ENCODE measurements around the gene DDX3X. TPM values are rescaled to one million over a fixed set of nuclear protein-coding genes. Genes with fewer than 3 reads are reported as not detected.

DDX3X gene
- polyA plus RNA-seq, 1 donor (not counting 4 experiments of a cell fraction or from before 2014, with no cell fraction given): 127 TPM

DNA sequence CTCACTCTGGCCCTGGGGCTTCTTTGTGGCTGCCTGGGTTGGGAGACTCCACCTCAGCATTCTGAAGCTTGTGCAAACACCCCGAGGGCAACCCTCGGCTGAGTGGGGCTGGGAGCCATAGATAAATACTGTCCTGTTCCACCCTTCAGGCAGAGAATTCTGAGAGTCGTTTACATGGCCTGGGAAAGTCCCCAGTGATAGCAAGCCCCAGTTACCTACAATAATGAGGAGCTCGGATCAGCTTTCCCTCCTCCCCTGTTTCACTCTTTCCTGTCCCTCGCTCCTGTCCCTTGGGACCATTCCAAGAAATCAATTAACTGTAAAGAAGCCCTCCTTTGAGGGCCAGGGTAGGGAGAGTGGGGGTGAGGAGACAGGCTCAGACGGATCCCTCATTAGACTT, 31.6 kb upstream of the DDX3X start:
- Histone ChIP-seq H3K9me1 (ENCODE audit: control insufficient read depth, extremely low read depth, insufficient read depth, low read length) (no peaks in the 10 kb centered on the region), H3K4me1 (ENCODE audit: control insufficient read depth, extremely low read depth, insufficient read depth, low read length) (peaks cover 15% of the 10 kb centered on the region), H3K27ac (ENCODE audit: control insufficient read depth, insufficient read depth, low read length) (peak overlapping the region; percentile 42), H3K27me3 (ENCODE audit: control insufficient read depth, extremely low read depth, insufficient read depth, low read length) (no peaks in the 10 kb centered on the region), H3K9ac (ENCODE audit: control insufficient read depth, extremely low read depth, insufficient read depth, low read length) (no peak overlapping the region), H3K36me3 (ENCODE audit: control insufficient read depth in 2 of 2, extremely low read depth in 1 of 2, insufficient read depth in 2 of 2, low read length in 2 of 2) (no peaks in the 10 kb centered on the region), H2AFZ (ENCODE audit: control insufficient read depth, low read length) (no peak overlapping the region), H3K79me2 (ENCODE audit: control insufficient read depth, insufficient read depth, low read length) (no peaks in the 10 kb centered on the region), H3K4me3 (ENCODE audit: control insufficient read depth in 2 of 3, extremely low read depth in 1 of 3, insufficient read depth in 2 of 3, low read depth in 1 of 3, low read length in 3 of 3) (no peak overlapping the region), H3K9me3 (ENCODE audit: control insufficient read depth, low read depth, low read length) (no peaks in the 10 kb centered on the region), H3K4me2 (ENCODE audit: control insufficient read depth, extremely low read depth, insufficient read depth, low read depth, low read length) (peak overlapping the region; percentile 20), H4K20me1 (ENCODE audit: control insufficient read depth, extremely low read depth, insufficient read depth, low read length) (no peaks in the 10 kb centered on the region)
- FAIRE-seq (no peak), DNase-seq (ENCODE audit: low read depth, low spot score) (peak; percentile 13)
- dilution Hi-C loops (cut with MboI; ENCODE audit: extremely low pct_ligation_motif_present, low sequenced_read_pairs): no loop called here
- TF ChIP-seq, protein P1, sequence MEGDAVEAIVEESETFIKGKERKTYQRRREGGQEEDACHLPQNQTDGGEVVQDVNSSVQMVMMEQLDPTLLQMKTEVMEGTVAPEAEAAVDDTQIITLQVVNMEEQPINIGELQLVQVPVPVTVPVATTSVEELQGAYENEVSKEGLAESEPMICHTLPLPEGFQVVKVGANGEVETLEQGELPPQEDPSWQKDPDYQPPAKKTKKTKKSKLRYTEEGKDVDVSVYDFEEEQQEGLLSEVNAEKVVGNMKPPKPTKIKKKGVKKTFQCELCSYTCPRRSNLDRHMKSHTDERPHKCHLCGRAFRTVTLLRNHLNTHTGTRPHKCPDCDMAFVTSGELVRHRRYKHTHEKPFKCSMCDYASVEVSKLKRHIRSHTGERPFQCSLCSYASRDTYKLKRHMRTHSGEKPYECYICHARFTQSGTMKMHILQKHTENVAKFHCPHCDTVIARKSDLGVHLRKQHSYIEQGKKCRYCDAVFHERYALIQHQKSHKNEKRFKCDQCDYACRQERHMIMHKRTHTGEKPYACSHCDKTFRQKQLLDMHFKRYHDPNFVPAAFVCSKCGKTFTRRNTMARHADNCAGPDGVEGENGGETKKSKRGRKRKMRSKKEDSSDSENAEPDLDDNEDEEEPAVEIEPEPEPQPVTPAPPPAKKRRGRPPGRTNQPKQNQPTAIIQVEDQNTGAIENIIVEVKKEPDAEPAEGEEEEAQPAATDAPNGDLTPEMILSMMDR (optimal IDR thresholded peaks at IDR 0.05 in 1 of 3, IDR thresholded peaks at IDR 0.05 in 1 of 3, conservative IDR thresholded peaks at IDR 0.05 in 1 of 3; ENCODE audit: extremely low read depth in 1 of 3, insufficient read depth in 2 of 3, low read length in 3 of 3): no peak

- H3K27ac ChIP-seq (ENCODE audit: control insufficient read depth, insufficient read depth, low read length): peak overlapping the region; percentile 42
These were observed 30.9 kb upstream of the DDX3X start for GRCh38 chrX:41303013-41303412.

DNA sequence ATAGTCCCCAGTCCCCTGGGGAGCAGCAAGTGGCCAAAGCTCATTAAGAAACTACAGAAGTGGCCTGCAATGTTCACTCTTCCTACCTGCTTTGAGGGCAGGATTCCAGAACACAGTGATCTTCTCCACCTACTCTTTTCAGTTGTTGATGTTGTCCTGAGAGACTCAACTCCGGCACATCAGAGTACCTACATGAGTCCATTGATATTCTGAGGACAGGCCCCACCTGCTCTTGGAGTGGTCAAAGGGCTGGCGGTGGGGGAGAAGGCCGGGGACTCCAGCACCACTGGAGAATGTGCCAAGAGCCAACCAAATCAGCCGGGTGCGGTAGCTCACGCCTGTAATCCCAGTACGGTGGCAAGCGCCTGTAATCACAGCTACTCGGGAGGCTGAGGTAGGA, 29.8 kb upstream of the DDX3X start:
- FAIRE-seq (no peak), DNase-seq (ENCODE audit: low read depth, low spot score) (no peak)
- Histone ChIP-seq H4K20me1 (ENCODE audit: control insufficient read depth, extremely low read depth, insufficient read depth, low read length) (no peaks in the 10 kb centered on the region), H3K4me3 (ENCODE audit: control insufficient read depth in 2 of 3, extremely low read depth in 1 of 3, insufficient read depth in 2 of 3, low read depth in 1 of 3, low read length in 3 of 3) (no peak overlapping the region), H3K27ac (ENCODE audit: control insufficient read depth, insufficient read depth, low read length) (no peak overlapping the region), H3K9ac (ENCODE audit: control insufficient read depth, extremely low read depth, insufficient read depth, low read length) (no peak overlapping the region), H3K9me3 (ENCODE audit: control insufficient read depth, low read depth, low read length) (no peaks in the 10 kb centered on the region), H3K27me3 (ENCODE audit: control insufficient read depth, extremely low read depth, insufficient read depth, low read length) (no peaks in the 10 kb centered on the region), H3K9me1 (ENCODE audit: control insufficient read depth, extremely low read depth, insufficient read depth, low read length) (no peaks in the 10 kb centered on the region), H3K36me3 (ENCODE audit: control insufficient read depth in 2 of 2, extremely low read depth in 1 of 2, insufficient read depth in 2 of 2, low read length in 2 of 2) (no peaks in the 10 kb centered on the region), H3K4me1 (ENCODE audit: control insufficient read depth, extremely low read depth, insufficient read depth, low read length) (peaks cover 15% of the 10 kb centered on the region), H3K4me2 (ENCODE audit: control insufficient read depth, extremely low read depth, insufficient read depth, low read depth, low read length) (no peak overlapping the region), H2AFZ (ENCODE audit: control insufficient read depth, low read length) (no peak overlapping the region), H3K79me2 (ENCODE audit: control insufficient read depth, insufficient read depth, low read length) (no peaks in the 10 kb centered on the region)
- dilution Hi-C loops (cut with MboI; ENCODE audit: extremely low pct_ligation_motif_present, low sequenced_read_pairs): no loop called here
- no peak for TF ChIP-seq EZH2 (IDR thresholded peaks at IDR 0.05; ENCODE audit: low read length)
- TF ChIP-seq, protein P1 (optimal IDR thresholded peaks at IDR 0.05 in 1 of 3, IDR thresholded peaks at IDR 0.05 in 1 of 3, conservative IDR thresholded peaks at IDR 0.05 in 1 of 3; ENCODE audit: extremely low read depth in 1 of 3, insufficient read depth in 2 of 3, low read length in 3 of 3): no peak

More at GRCh38 chrX:41303013-41303412, 30.9 kb upstream of the DDX3X start:
- H3K4me2 ChIP-seq (ENCODE audit: control insufficient read depth, extremely low read depth, insufficient read depth, low read depth, low read length): peak overlapping the region; percentile 20
- FAIRE-seq (no peak), DNase-seq (ENCODE audit: low read depth, low spot score) (no peak)
- H3K9me3 ChIP-seq (ENCODE audit: control insufficient read depth, low read depth, low read length): no peaks in the 10 kb centered on the region
- H3K27me3 ChIP-seq (ENCODE audit: control insufficient read depth, extremely low read depth, insufficient read depth, low read length): no peaks in the 10 kb centered on the region
- TF ChIP-seq EZH2 (IDR thresholded peaks at IDR 0.05; ENCODE audit: low read length): no peak
- H3K36me3 ChIP-seq (ENCODE audit: control insufficient read depth in 2 of 2, extremely low read depth in 1 of 2, insufficient read depth in 2 of 2, low read length in 2 of 2): no peaks in the 10 kb centered on the region
- H3K79me2 ChIP-seq (ENCODE audit: control insufficient read depth, insufficient read depth, low read length): no peaks in the 10 kb centered on the region
- H3K9ac ChIP-seq (ENCODE audit: control insufficient read depth, extremely low read depth, insufficient read depth, low read length): no peak overlapping the region
- H2AFZ ChIP-seq (ENCODE audit: control insufficient read depth, low read length): no peak overlapping the region
- dilution Hi-C loops (cut with MboI; ENCODE audit: extremely low pct_ligation_motif_present, low sequenced_read_pairs): no loop called here
- H3K4me3 ChIP-seq (ENCODE audit: control insufficient read depth in 2 of 3, extremely low read depth in 1 of 3, insufficient read depth in 2 of 3, low read depth in 1 of 3, low read length in 3 of 3): no peak overlapping the region
- H4K20me1 ChIP-seq (ENCODE audit: control insufficient read depth, extremely low read depth, insufficient read depth, low read length): no peaks in the 10 kb centered on the region
- H3K4me1 ChIP-seq (ENCODE audit: control insufficient read depth, extremely low read depth, insufficient read depth, low read length): peaks cover 15% of the 10 kb centered on the region
- no peaks in the 10 kb centered on the region for H3K9me1 ChIP-seq (ENCODE audit: control insufficient read depth, extremely low read depth, insufficient read depth, low read length)

All from keratinocyte (primary cell).